Naive B cell (primary cell): Measurements from ENCODE around the gene ANXA6. TPM values are rescaled to one million over a fixed set of nuclear protein-coding genes. Genes with fewer than 3 reads are reported as not detected.
A peak's percentile ranks its signal among the peaks of the same experiment; 100 is the strongest.

ENCODE experiments used
- ATAC-seq, 2 donors: fragments of 150-1000 bp; cut with Tn5 transposase; 2 replicates each; pipeline ENCODE4 v1.10.0; 2021; ENCODE audit warnings: low read depth in 2 of 2, mild to moderate bottlenecking in 2 of 2, moderate library complexity in 2 of 2
- DNase-seq: peaks from one replicate; pipeline ENCODE4 v3.0.0; 2022
- H3K27ac Mint-ChIP-seq, 6 donors: one replicate each; pipeline ENCODE4 v1.8.0; 2020 to 2022; ENCODE audit warnings: mild to moderate bottlenecking in 6 of 6, mixed read lengths in 6 of 6, moderate library complexity in 5 of 6, inconsistent platforms in 2 of 6
- H3K27me3 Mint-ChIP-seq, 3 donors: one replicate each; pipeline ENCODE4 v1.8.0; 2021 to 2022; ENCODE audit warnings: mixed read lengths in 3 of 3, mild to moderate bottlenecking in 1 of 3
- H3K36me3 Mint-ChIP-seq, 2 donors: one replicate each; pipeline ENCODE4 v1.8.0; 2020 to 2022; ENCODE audit warnings: mixed read lengths in 2 of 2, inconsistent platforms in 1 of 2, mild to moderate bottlenecking in 1 of 2
- H3K4me1 Mint-ChIP-seq, 3 donors: one replicate each; pipeline ENCODE4 v1.8.0; 2020 to 2022; ENCODE audit warnings: mixed read lengths in 3 of 3, inconsistent platforms in 1 of 3, mild to moderate bottlenecking in 1 of 3, moderate library complexity in 1 of 3
- H3K4me3 Mint-ChIP-seq, 8 donors: one replicate each; pipeline ENCODE4 v1.8.0; 2020 to 2022; ENCODE audit warnings: mild to moderate bottlenecking in 8 of 8, mixed read lengths in 8 of 8, moderate library complexity in 8 of 8, inconsistent platforms in 2 of 8
- H3K9me3 Mint-ChIP-seq, 7 donors: one replicate each; pipeline ENCODE4 v1.8.0; 2020 to 2022; ENCODE audit warnings: mixed read lengths in 7 of 7, mild to moderate bottlenecking in 5 of 7, inconsistent platforms in 2 of 7, moderate library complexity in 1 of 7
- polyA plus RNA-seq, 6 donors: library from polyadenylated mRNA; unstranded; fragments of 300-500 nt; fragmentation: Illumina TruSeq; gene quantifications; one replicate each; pipeline ENCODE4 v1.2.3, GENCODE V29; 2021; ENCODE audit warnings: low read depth in 6 of 6

Gene ANXA6
- polyA plus RNA-seq, 6 donors from 2014 or later = 183 to 442 (median 326) TPM

GRCh38 chr5:151051066-151051930, 106.3 kb downstream of the ANXA6 start:
- peak overlapping the region in 5 of 6 donors; percentile 10 to 89 (median 68) for H3K27ac Mint-ChIP-seq
- H3K9me3 Mint-ChIP-seq = no peaks in the 10 kb centered on the region
- H3K4me3 Mint-ChIP-seq = peak overlapping the region in 1 of 8 donors; percentile 16
- peaks cover 32 to 39% (median 37%) of the 10 kb centered on the region in 3 donors for H3K4me1 Mint-ChIP-seq
- ATAC-seq (peak; percentile 81 to 86), DNase-seq (peak; percentile 71)
- no peaks in the 10 kb centered on the region for H3K27me3 Mint-ChIP-seq
- peaks cover 24 to 33% of the 10 kb centered on the region in 2 donors for H3K36me3 Mint-ChIP-seq

Other genes starting within 250 kb of the ANXA6 start
- gene GPX3, start 137.2 kb downstream of the ANXA6 start, polyA plus RNA-seq = 1 to 10 TPM in 3 of 6 donors, under 1 TPM in 2, not detected in 1; 0.23 to 1.8 (median 1.1) TPM
- 10 to 100 TPM; 36.2 to 68.2 (median 55.5) TPM for gene TNIP1, start 76.7 kb downstream of the ANXA6 start, polyA plus RNA-seq
- gene CCDC69, start 66.3 kb upstream of the ANXA6 start, polyA plus RNA-seq = 100 to 1,000 TPM in 3 of 6 donors, 10 to 100 TPM in 3; 76.4 to 143 (median 98.1) TPM
- gene GM2A, start 95.4 kb upstream of the ANXA6 start, polyA plus RNA-seq = 10 to 100 TPM; 37.6 to 74.5 (median 53.4) TPM
- under 1 TPM in 1 of 6 donors, not detected in 5; 0.26 TPM for gene SLC36A3, start 146.0 kb upstream of the ANXA6 start, polyA plus RNA-seq
- gene SLC36A2, start 189.8 kb upstream of the ANXA6 start, polyA plus RNA-seq = not detected